PC-9 (cell line): ENCODE results near the gene VGF. TPM values are rescaled to one million over a fixed set of nuclear protein-coding genes. Genes with fewer than 3 reads are reported as not detected.

Experiments used
- BruUV-seq: library from RNA; stranded (reverse); fragments of 400-500 nt; replicated peaks from 2 replicates; lab custom pipeline; 2021; lab: Mats Ljungman, UMichigan
- CTCF ChIA-PET: fragments of 300-600 bp; sonication (Branson Sonifier 250); formaldehyde crosslinking; loops from one replicate; lab custom pipeline; 2022; ENCODE audit warnings: antibody characterized with exemption; lab: Charles Lee
- POLR2A ChIA-PET: fragments of 300-600 bp; sonication (Branson Sonifier 250); formaldehyde crosslinking; loops from one replicate; lab custom pipeline; 2022; ENCODE audit warnings: antibody characterized with exemption; ENCODE audit not compliant: unreplicated experiment; lab: Charles Lee
- DNase-seq, 2 experiments: peaks; one replicate each; pipeline versions ENCODE4 v3.0.0 to v3.0.0-alpha.2; 2015 to 2022; ENCODE audit warnings: mixed read lengths in 1 of 2
- H2AFZ ChIP-seq: fragments of 200-600 bp; sonication (generic); 2 replicates; pipeline ENCODE4 v1.8.1; 2017; ENCODE audit warnings: antibody characterized with exemption
- H3F3A ChIP-seq: fragments of 200-600 bp; sonication (generic); 2 replicates; pipeline ENCODE4 v1.8.1; 2017; ENCODE audit warnings: antibody characterized with exemption, mild to moderate bottlenecking, low read depth; ENCODE audit not compliant: insufficient read depth
- H3K27ac ChIP-seq: fragments of 200-600 bp; sonication (generic); 2 replicates; pipeline ENCODE4 v1.6.1; 2016; ENCODE audit warnings: mixed run types
- H3K27me3 ChIP-seq: fragments of 200-600 bp; sonication (generic); 2 replicates; pipeline ENCODE4 v1.6.1; 2016; ENCODE audit warnings: low read depth, mixed run types; ENCODE audit not compliant: insufficient read depth
- H3K36me3 ChIP-seq: fragments of 200-600 bp; sonication (generic); 2 replicates; pipeline ENCODE4 v1.6.1; 2016; ENCODE audit warnings: low read depth, mixed run types
- H3K4me1 ChIP-seq: fragments of 200-600 bp; sonication (generic); replicated peaks from 2 replicates; pipeline ENCODE4 v1.6.1; 2016; ENCODE audit warnings: mixed run types; ENCODE audit not compliant: insufficient read depth
- H3K4me2 ChIP-seq: fragments of 200-600 bp; sonication (generic); 2 replicates; pipeline ENCODE4 v1.6.1; 2017; ENCODE audit warnings: mixed run types
- H3K4me3 ChIP-seq: fragments of 200-600 bp; sonication (generic); 2 replicates; pipeline ENCODE4 v1.6.1; 2016; ENCODE audit warnings: mixed run types
- H3K79me2 ChIP-seq: fragments of 200-600 bp; sonication (generic); 2 replicates; pipeline ENCODE4 v1.6.1; 2017; ENCODE audit warnings: low read depth, mixed run types
- H3K9me2 ChIP-seq: fragments of 200-600 bp; sonication (generic); 2 replicates; pipeline ENCODE4 v1.8.1; 2017; ENCODE audit warnings: mild to moderate bottlenecking; ENCODE audit not compliant: insufficient read depth
- H3K9me3 ChIP-seq: fragments of 200-600 bp; sonication (generic); 2 replicates; pipeline ENCODE4 v1.8.1; 2016; ENCODE audit warnings: low read depth; ENCODE audit not compliant: insufficient read depth
- H4K20me1 ChIP-seq: fragments of 200-600 bp; sonication (generic); 2 replicates; pipeline ENCODE4 v1.8.1; 2017; ENCODE audit not compliant: insufficient read depth
- EZH2 ChIP-seq: fragments of 200-600 bp; sonication (generic); IDR thresholded peaks from 2 replicates; pipeline ENCODE4 v1.8.0; 2017; ENCODE audit warnings: antibody characterized with exemption, low read depth
- intact Hi-C: fragments of 100-400 bp; cut with micrococcal nuclease; formaldehyde crosslinking; loops from one replicate; pipeline ENCODE4 v1.10.0; 2022; ENCODE audit not compliant: unreplicated experiment
- total RNA-seq: library from RNA; stranded (reverse); gene quantifications from 2 replicates; pipeline ENCODE4 v1.2.3, GENCODE V29; 2021
- TF ChIP-seq, protein P1 (sequence below): fragments of 200-600 bp; sonication (generic); conservative IDR thresholded peaks from 2 replicates; pipeline ENCODE4 v1.6.1; 2017; ENCODE audit warnings: mixed run types, antibody characterized with exemption, mild to moderate bottlenecking, moderate library complexity

Gene VGF
- total RNA-seq, 1 experiment from 2014 or later: 2.1 TPM

DNA sequence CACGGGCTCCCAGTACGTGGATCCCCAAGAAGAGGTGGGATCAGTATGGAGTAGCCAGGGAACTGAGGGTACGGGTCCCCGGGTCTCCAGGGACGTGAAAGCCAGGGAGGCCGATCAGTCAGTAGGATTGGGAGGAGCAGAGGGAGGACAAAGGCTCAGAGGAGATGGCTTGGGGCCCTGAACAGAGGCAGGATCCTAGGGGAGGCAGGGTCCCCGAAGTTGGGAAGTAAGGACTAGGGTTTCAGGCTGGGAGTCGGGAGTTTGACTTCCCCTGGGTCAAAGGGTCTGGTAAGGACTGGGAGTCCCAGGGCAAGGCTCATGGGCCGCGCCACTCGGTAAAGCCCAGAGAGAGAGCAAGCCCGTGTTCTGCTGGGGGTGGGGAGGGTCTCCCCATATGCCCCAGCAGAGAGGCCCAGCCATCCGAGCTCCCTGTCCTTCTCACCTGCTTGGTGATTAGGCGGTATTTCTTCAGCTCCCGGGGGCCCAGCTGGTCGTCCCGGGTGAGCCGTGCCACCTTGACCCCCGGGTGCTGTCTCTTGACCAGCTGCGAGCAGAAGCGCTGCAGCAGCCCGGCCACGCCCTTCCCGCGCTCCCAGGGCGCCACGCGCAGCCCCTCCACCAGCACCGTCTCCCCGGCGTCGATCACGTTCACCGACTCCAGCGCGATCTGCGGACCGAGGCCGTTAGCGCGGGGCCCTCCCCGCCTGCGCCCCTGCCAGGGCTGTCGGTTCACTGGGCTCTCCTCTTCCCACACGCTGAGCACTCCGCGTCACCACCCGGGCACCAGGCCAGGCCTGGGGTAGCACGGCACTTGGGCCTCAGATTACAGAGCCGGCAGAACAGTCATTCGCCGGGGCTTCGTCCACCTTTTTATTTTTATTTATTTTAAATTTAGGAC is 7.7 kb upstream of the VGF start:
- H3K79me2 ChIP-seq: no peaks in the 10 kb centered on the region
- peaks cover 24% of the 10 kb centered on the region for H3K4me1 ChIP-seq
- peak overlapping the region; percentile 76 for H3K4me2 ChIP-seq
- DNase-seq: peak; percentile 72 to 85
- peaks cover 73% of the 10 kb centered on the region for H3K27me3 ChIP-seq
- POLR2A ChIA-PET: interaction anchor here (0.6 kb wide), 1 partner anchor 111 kb away, joined by 5 read pairs; no protein-coding TSS in a partner anchor
- intact Hi-C loops: no loop called here
- CTCF ChIA-PET: interaction anchor here (0.6 to 1.0 kb wide), 2 partner anchors 88 to 103 kb away, joined by 3 to 7 read pairs; partner anchors contain the start of gene TRIM56
- no peak overlapping the region for H3K27ac ChIP-seq
- H3K9me2 ChIP-seq: no peaks in the 10 kb centered on the region
- H3K4me3 ChIP-seq: peak overlapping the region; percentile 47
- no peaks in the 10 kb centered on the region for H3K36me3 ChIP-seq
- no peaks in the 10 kb centered on the region for H4K20me1 ChIP-seq
- H3K9me3 ChIP-seq: no peaks in the 10 kb centered on the region
- H3F3A ChIP-seq: peaks cover 11% of the 10 kb centered on the region; the same call in 1 of the 2 replicates
- no peak for TF ChIP-seq EZH2
- TF ChIP-seq, protein P1, sequence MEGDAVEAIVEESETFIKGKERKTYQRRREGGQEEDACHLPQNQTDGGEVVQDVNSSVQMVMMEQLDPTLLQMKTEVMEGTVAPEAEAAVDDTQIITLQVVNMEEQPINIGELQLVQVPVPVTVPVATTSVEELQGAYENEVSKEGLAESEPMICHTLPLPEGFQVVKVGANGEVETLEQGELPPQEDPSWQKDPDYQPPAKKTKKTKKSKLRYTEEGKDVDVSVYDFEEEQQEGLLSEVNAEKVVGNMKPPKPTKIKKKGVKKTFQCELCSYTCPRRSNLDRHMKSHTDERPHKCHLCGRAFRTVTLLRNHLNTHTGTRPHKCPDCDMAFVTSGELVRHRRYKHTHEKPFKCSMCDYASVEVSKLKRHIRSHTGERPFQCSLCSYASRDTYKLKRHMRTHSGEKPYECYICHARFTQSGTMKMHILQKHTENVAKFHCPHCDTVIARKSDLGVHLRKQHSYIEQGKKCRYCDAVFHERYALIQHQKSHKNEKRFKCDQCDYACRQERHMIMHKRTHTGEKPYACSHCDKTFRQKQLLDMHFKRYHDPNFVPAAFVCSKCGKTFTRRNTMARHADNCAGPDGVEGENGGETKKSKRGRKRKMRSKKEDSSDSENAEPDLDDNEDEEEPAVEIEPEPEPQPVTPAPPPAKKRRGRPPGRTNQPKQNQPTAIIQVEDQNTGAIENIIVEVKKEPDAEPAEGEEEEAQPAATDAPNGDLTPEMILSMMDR: no peak
- TSS peak; percentile 23 for BruUV-seq
- peak overlapping the region; percentile 69 for H2AFZ ChIP-seq

DNA sequence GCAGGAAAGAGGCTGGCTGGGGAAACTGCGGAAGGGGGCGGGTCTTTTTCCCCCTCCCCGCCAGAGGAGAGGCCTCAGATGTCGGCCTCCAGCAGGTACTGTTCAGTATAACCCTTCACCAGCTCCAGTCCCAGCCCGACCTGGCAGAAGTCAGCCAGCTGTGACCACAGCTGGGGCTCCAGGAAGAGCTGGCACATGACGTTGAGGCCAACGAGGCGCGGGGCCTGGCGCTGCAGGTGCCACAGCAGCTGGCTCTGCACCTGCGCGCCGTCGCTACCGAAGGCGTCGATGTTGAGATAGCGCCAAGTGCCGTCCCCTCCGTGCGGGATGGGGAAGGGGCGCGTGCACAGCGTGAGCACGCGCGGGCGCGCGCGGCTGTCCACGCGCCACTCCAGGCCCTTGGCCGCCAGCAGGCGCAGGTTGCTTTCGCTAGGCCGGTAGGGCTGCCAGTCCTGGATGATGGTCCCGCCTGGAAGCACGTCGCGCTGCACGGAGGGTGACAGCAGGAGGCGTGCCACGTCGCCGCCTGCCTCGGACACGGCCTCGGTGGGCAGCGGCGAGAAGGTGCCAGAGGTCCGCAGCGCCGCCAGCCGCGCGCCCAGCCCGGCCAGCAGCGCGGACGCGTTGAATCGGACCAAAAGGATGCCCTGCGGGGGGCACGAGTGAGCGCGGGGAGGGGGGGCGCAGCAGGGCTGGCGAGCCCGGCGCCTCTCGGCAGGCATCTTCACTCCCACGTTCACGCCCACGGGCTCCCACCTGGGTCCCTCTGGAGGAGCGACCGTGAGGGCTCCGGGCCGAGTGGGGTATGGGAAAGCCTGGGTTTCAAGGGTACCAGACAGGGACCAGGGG is 6.9 kb upstream of the VGF start:
- no peak overlapping the region; the same call in 1 of the 2 replicates for H3K4me3 ChIP-seq
- no TSS peak for BruUV-seq

More for the DNA sequence above, 6.9 kb upstream of the VGF start:
- no peak for TF ChIP-seq EZH2
- TF ChIP-seq, protein P1: no peak
- no peaks in the 10 kb centered on the region for H3K9me3 ChIP-seq
- ChIA-PET POLR2A (interaction anchor here (0.6 kb wide), 1 partner anchor 15 kb away, joined by 8 read pairs; no protein-coding TSS in a partner anchor), CTCF (interaction anchor here (0.5 to 0.6 kb wide), 2 partner anchors 73 to 103 kb away, joined by 3 to 5 read pairs; no protein-coding TSS in a partner anchor)
- no peak for DNase-seq
- no peak overlapping the region for H3K4me2 ChIP-seq
- no peaks in the 10 kb centered on the region for H3K36me3 ChIP-seq
- intact Hi-C loops: no loop called here
- H3K27ac ChIP-seq: no peak overlapping the region
- H3K9me2 ChIP-seq: no peaks in the 10 kb centered on the region
- no peak overlapping the region for H2AFZ ChIP-seq
- no peaks in the 10 kb centered on the region for H4K20me1 ChIP-seq
- H3K27me3 ChIP-seq: peaks cover 71% of the 10 kb centered on the region
- peaks cover 24% of the 10 kb centered on the region for H3K4me1 ChIP-seq
- H3K79me2 ChIP-seq: no peaks in the 10 kb centered on the region
- H3F3A ChIP-seq: peaks cover 15% of the 10 kb centered on the region; the same call in 1 of the 2 replicates
